GM18508 (cell line): Measurements from ENCODE around the gene TMEM184A.

Source experiments
- ATAC-seq: cut with Tn5 transposase; IDR thresholded peaks from one replicate; pipeline ENCODE4 v1.9.1; 2021; ENCODE audit warnings: moderate number of reproducible peaks; ENCODE audit not compliant: insufficient read depth, unreplicated experiment

TMEM184A gene

GRCh38 chr7:1493129-1493528, 62.9 kb downstream of the TMEM184A start:
- ATAC-seq, result no peak

- no peak for ATAC-seq
These were observed 63.4 kb downstream of the TMEM184A start for GRCh38 chr7:1492640-1493039.
